ENCODE results near the gene MARCHF10. TPM values are rescaled to one million over a fixed set of nuclear protein-coding genes. Genes with fewer than 3 reads are reported as not detected.

Gene MARCHF10
- total and polyA plus RNA-seq, 8 donors = 0.20 to 0.77 (median 0.41) TPM; not detected in 3

GRCh38 chr17:62679866-62680377 lies 128.2 kb downstream of the MARCHF10 start:
- ATAC-seq (no peak), FAIRE-seq (no peak), DNase-seq (no peak)
- no peaks in the 10 kb centered on the region for H3K36me3 ChIP-seq
- H3K27ac ChIP-seq = no peak overlapping the region
- no peaks in the 10 kb centered on the region for H3K9me3 ChIP-seq
- H3K4me1 ChIP-seq = no peaks in the 10 kb centered on the region
- TF ChIP-seq, protein P1, sequence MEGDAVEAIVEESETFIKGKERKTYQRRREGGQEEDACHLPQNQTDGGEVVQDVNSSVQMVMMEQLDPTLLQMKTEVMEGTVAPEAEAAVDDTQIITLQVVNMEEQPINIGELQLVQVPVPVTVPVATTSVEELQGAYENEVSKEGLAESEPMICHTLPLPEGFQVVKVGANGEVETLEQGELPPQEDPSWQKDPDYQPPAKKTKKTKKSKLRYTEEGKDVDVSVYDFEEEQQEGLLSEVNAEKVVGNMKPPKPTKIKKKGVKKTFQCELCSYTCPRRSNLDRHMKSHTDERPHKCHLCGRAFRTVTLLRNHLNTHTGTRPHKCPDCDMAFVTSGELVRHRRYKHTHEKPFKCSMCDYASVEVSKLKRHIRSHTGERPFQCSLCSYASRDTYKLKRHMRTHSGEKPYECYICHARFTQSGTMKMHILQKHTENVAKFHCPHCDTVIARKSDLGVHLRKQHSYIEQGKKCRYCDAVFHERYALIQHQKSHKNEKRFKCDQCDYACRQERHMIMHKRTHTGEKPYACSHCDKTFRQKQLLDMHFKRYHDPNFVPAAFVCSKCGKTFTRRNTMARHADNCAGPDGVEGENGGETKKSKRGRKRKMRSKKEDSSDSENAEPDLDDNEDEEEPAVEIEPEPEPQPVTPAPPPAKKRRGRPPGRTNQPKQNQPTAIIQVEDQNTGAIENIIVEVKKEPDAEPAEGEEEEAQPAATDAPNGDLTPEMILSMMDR (IDR thresholded peaks at IDR 0.05) = no peak
- WGBS, 2 donors = 67 to 72% methylated on average over 35 to 37 of the region's 37 CpGs
- intact Hi-C loops (cut with DNase I) = loop anchor here in 1 of 3 donors (10.0 kb wide), 1 partner anchor 725 kb away; no protein-coding TSS in a partner anchor
- H3K4me3 ChIP-seq = no peak overlapping the region
- H3K27me3 ChIP-seq = no peaks in the 10 kb centered on the region

- ATAC-seq (no peak), FAIRE-seq (no peak), DNase-seq (no peak)
- Histone ChIP-seq H3K4me3 (no peak overlapping the region), H3K9me3 (no peaks in the 10 kb centered on the region), H3K4me1 (no peaks in the 10 kb centered on the region), H3K36me3 (no peaks in the 10 kb centered on the region), H3K27me3 (no peaks in the 10 kb centered on the region), H3K27ac (no peak overlapping the region)
- intact Hi-C loops (cut with DNase I) = loop anchor here in 1 of 3 donors (10.0 kb wide), 1 partner anchor 726 kb away; no protein-coding TSS in a partner anchor
- TF ChIP-seq, protein P1 (IDR thresholded peaks at IDR 0.05) = no peak
- 82 to 88% methylated on average over 10 of the region's 10 CpGs for WGBS, 2 donors
These were observed 129.7 kb downstream of the MARCHF10 start for GRCh38 chr17:62678214-62678919.

GRCh38 chr17:62676952-62677596 lies 131.0 kb downstream of the MARCHF10 start:
- DNase-seq = no peak
- no peak overlapping the region for H3K4me3 ChIP-seq
- no peak for ATAC-seq
- TF ChIP-seq, protein P1 (IDR thresholded peaks at IDR 0.05) = no peak
- H3K27me3 ChIP-seq = no peaks in the 10 kb centered on the region
- 84 to 89% methylated on average over 18 of the region's 18 CpGs for WGBS, 2 donors
- no peak for FAIRE-seq
- H3K4me1 ChIP-seq = no peaks in the 10 kb centered on the region
- H3K27ac ChIP-seq = no peak overlapping the region
- intact Hi-C loops (cut with DNase I) = loop anchor here in 1 of 3 donors (10.0 kb wide), 1 partner anchor 728 kb away; no protein-coding TSS in a partner anchor
- no peaks in the 10 kb centered on the region for H3K9me3 ChIP-seq
- no peaks in the 10 kb centered on the region for H3K36me3 ChIP-seq

DNA sequence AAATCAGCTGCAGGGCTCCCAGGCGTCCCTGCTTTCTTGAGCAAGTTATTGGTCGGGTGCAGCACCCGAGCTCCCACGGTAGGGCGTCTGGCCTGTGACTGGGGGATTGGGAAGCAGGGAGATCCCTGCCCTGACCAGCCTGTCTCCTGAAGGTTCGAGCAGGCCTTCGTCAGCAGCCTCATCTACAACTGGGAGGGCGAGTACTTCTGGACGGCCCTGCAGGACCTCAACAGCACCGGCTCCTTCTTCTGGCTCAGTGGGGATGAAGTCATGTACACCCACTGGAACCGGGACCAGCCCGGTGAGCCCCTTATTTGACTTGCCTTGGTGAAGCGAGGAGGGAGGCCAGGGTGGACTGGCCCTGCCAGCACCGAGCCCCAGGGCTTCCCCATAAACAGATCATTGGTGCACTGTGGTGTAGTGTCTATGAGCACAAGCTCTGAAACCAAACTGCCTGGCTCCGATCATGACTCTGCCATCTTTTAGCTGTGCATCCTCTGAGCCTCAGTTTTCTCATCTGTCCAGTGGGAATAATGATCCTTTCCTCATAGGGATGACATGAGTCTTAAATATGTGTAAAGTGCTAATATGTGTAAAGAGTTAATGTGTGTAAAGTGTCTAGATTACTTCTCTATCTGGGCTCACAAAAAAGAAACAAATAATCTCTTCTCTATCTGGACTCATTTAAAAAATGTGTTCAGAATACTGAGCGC lies 131.7 kb downstream of the MARCHF10 start:
- DNase-seq (no peak), FAIRE-seq (no peak)

More for the DNA sequence above, 131.7 kb downstream of the MARCHF10 start:
- Histone ChIP-seq H3K36me3 (no peaks in the 10 kb centered on the region), H3K4me3 (no peak overlapping the region), H3K4me1 (no peaks in the 10 kb centered on the region), H3K27me3 (no peaks in the 10 kb centered on the region), H3K27ac (no peak overlapping the region), H3K9me3 (no peaks in the 10 kb centered on the region)
- TF ChIP-seq, protein P1 (IDR thresholded peaks at IDR 0.05) = no peak
- intact Hi-C loops (cut with DNase I) = loop anchor here in 1 of 3 donors (10.0 kb wide), 1 partner anchor 728 kb away; no protein-coding TSS in a partner anchor
- ATAC-seq = no peak
- 77 to 79% methylated on average over 16 of the region's 16 CpGs for WGBS, 2 donors

All from pancreas (tissue), 10 donors.